ENCODE measurements around the gene RHBDF2.

DNA sequence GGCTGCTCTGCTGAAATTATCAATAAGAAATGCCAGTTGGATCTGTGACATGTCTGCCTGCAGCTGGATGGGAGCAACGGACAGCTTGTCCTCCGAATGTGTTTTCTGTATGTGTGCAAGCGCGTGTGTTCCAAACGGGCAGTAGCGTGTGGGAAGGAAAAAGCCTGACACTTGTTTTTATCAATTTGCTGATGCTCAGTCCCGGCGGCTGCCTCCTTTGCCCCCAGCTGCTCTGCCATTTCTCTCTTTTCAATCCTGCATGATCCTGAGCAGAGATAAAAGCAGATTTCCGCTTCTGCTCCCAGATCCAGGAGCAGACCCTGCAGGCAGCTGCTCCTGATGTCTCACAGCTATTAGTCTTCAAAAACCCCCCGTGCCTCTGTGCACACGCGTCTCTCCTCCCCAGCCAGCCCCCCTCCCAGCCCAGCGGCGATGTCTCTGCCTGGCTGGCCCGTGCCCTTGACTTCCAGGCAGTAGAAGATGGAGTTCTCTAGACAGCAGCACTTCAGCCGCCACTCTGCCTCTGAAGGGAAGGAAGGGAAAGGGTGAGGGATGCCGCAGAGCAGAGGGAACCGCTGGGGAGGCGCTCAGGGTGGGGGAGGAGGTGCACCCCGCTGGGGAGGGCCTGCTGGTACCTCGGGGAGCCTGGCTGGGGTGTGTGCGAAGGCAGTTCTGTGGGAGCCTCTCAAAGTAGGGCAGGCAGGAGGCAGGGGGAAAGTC lies 42.8 kb upstream of the RHBDF2 start:
- TF ChIP-seq POLR2AphosphoS5 (IDR thresholded peaks at IDR 0.05): no peak
- TF ChIP-seq, protein P1, sequence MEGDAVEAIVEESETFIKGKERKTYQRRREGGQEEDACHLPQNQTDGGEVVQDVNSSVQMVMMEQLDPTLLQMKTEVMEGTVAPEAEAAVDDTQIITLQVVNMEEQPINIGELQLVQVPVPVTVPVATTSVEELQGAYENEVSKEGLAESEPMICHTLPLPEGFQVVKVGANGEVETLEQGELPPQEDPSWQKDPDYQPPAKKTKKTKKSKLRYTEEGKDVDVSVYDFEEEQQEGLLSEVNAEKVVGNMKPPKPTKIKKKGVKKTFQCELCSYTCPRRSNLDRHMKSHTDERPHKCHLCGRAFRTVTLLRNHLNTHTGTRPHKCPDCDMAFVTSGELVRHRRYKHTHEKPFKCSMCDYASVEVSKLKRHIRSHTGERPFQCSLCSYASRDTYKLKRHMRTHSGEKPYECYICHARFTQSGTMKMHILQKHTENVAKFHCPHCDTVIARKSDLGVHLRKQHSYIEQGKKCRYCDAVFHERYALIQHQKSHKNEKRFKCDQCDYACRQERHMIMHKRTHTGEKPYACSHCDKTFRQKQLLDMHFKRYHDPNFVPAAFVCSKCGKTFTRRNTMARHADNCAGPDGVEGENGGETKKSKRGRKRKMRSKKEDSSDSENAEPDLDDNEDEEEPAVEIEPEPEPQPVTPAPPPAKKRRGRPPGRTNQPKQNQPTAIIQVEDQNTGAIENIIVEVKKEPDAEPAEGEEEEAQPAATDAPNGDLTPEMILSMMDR (IDR thresholded peaks at IDR 0.05): no peak
- no peak for TF ChIP-seq POLR2A (IDR thresholded peaks at IDR 0.05)
